Peyer's patch (tissue), 4 donors: ENCODE results near the gene ARRB1. TPM values are rescaled to one million over a fixed set of nuclear protein-coding genes. Genes with fewer than 3 reads are reported as not detected.

Experiments used
- DNase-seq, 3 donors: peaks; one replicate each; pipeline ENCODE4 v3.0.0-alpha.2; 2017 to 2019
- H3K27ac ChIP-seq, 4 donors: fragments of 200-600 bp; sonication (generic); one replicate each; pipeline ENCODE4 v1.5.1; 2016 to 2019
- H3K27me3 ChIP-seq, 2 donors: fragments of 200-600 bp; sonication (generic); one replicate each; pipeline ENCODE4 v1.5.1; 2019
- H3K36me3 ChIP-seq, 3 donors: fragments of 200-600 bp; sonication (generic); one replicate each; pipeline ENCODE4 v1.5.1; 2016 to 2019
- H3K4me1 ChIP-seq, 4 donors: fragments of 200-600 bp; sonication (generic); one replicate each; pipeline ENCODE4 v1.5.1; 2016 to 2019
- H3K4me3 ChIP-seq, 4 donors: fragments of 200-600 bp; sonication (generic); 1 replicate in 3 of 4; 2 replicates in 1 of 4; pipeline ENCODE4 v1.5.1; 2016 to 2019; ENCODE audit warnings: mild to moderate bottlenecking in 1 of 4
- H3K9me3 ChIP-seq, 4 donors: fragments of 200-600 bp; sonication (generic); one replicate each; pipeline ENCODE4 v1.5.1; 2016 to 2019; ENCODE audit warnings: mild to moderate bottlenecking in 1 of 4
- CTCF ChIP-seq, 6 experiments: fragments of 450-650 bp in 4 of 6; fragments of 200-600 bp in 2 of 6; sonication (generic) in 1 of 6; IDR thresholded peaks; one replicate each; pipeline ENCODE4 v1.5.1; 2017 to 2019; ENCODE audit warnings: antibody characterized with exemption in 6 of 6, mild to moderate bottlenecking in 3 of 6, moderate library complexity in 1 of 6
- POLR2A ChIP-seq, 2 donors: fragments of 450-650 bp; IDR thresholded peaks; one replicate each; pipeline ENCODE4 v1.5.1; 2017; ENCODE audit warnings: antibody characterized with exemption in 2 of 2, mild to moderate bottlenecking in 2 of 2, moderate library complexity in 2 of 2
- total RNA-seq, 4 donors: library from RNA; depleted of rRNA; stranded (reverse); fragments of >200 nt; gene quantifications; one replicate each; pipeline ENCODE4 v1.1.0, GENCODE V29; 2016

ARRB1 gene
- total RNA-seq, 4 donors from 2014 or later: 45.4 to 136 (median 90.6) TPM

GRCh38 chr11:75317446-75318122 is 33.9 kb downstream of the ARRB1 start:
- no peaks in the 10 kb centered on the region for H3K36me3 ChIP-seq
- H3K4me1 ChIP-seq: peaks cover 0 to 62% (median 5%) of the 10 kb centered on the region in 4 donors
- TF ChIP-seq POLR2A (IDR thresholded peaks at IDR 0.05) (no peak), CTCF (IDR thresholded peaks at IDR 0.05) (no peak)
- H3K9me3 ChIP-seq: no peaks in the 10 kb centered on the region
- no peaks in the 10 kb centered on the region for H3K27me3 ChIP-seq
- no peak overlapping the region for H3K27ac ChIP-seq
- no peak for DNase-seq
- no peak overlapping the region for H3K4me3 ChIP-seq

- Histone ChIP-seq H3K4me3 (no peak overlapping the region), H3K9me3 (no peaks in the 10 kb centered on the region), H3K27ac (no peak overlapping the region), H3K27me3 (no peaks in the 10 kb centered on the region), H3K4me1 (peaks cover 0 to 72% (median 5%) of the 10 kb centered on the region in 4 donors), H3K36me3 (no peaks in the 10 kb centered on the region)
- DNase-seq: no peak
- TF ChIP-seq POLR2A (IDR thresholded peaks at IDR 0.05) (no peak), CTCF (IDR thresholded peaks at IDR 0.05) (no peak)
Observed at GRCh38 chr11:75315439-75315805, 36.0 kb downstream of the ARRB1 start.

- no peaks in the 10 kb centered on the region for H3K9me3 ChIP-seq
- H3K4me1 ChIP-seq: peaks cover 0 to 66% (median 5%) of the 10 kb centered on the region in 4 donors
- H3K27me3 ChIP-seq: no peaks in the 10 kb centered on the region
- no peak overlapping the region for H3K4me3 ChIP-seq
- peaks cover 0 to 3% (median 0%) of the 10 kb centered on the region in 3 donors for H3K36me3 ChIP-seq
- TF ChIP-seq CTCF (IDR thresholded peaks at IDR 0.05) (no peak), POLR2A (IDR thresholded peaks at IDR 0.05) (no peak)
- H3K27ac ChIP-seq: peak overlapping the region in 2 of 4 donors; percentile 17 to 76
- DNase-seq: peak in 1 of 3 donors; percentile 22
Observed at GRCh38 chr11:75314771-75315438, 36.6 kb downstream of the ARRB1 start.

GRCh38 chr11:75313513-75314272 is 37.8 kb downstream of the ARRB1 start:
- Histone ChIP-seq H3K4me1 (peaks cover 0 to 54% (median 4%) of the 10 kb centered on the region in 4 donors), H3K27me3 (no peaks in the 10 kb centered on the region), H3K4me3 (no peak overlapping the region), H3K9me3 (no peaks in the 10 kb centered on the region), H3K36me3 (peaks cover 0 to 12% (median 0%) of the 10 kb centered on the region in 3 donors), H3K27ac (peak overlapping the region; percentile 18 to 76 (median 56))
- peak in 1 of 3 donors; percentile 46 for DNase-seq
- no peak for TF ChIP-seq POLR2A (IDR thresholded peaks at IDR 0.05)
- no peak for TF ChIP-seq CTCF (IDR thresholded peaks at IDR 0.05)

GRCh38 chr11:75312346-75312745 is 39.1 kb downstream of the ARRB1 start:
- H3K4me1 ChIP-seq: peaks cover 0 to 53% (median 0%) of the 10 kb centered on the region in 4 donors
- peak overlapping the region in 1 of 4 donors; percentile 17 for H3K4me3 ChIP-seq

More at GRCh38 chr11:75312346-75312745, 39.1 kb downstream of the ARRB1 start:
- peaks cover 0 to 12% (median 0%) of the 10 kb centered on the region in 3 donors for H3K36me3 ChIP-seq
- H3K27ac ChIP-seq: peak overlapping the region; percentile 42 to 76 (median 56)
- no peaks in the 10 kb centered on the region for H3K27me3 ChIP-seq
- TF ChIP-seq POLR2A (IDR thresholded peaks at IDR 0.05) (no peak), CTCF (IDR thresholded peaks at IDR 0.05) (no peak)
- no peak for DNase-seq
- no peaks in the 10 kb centered on the region for H3K9me3 ChIP-seq
